ENCODE data around the gene WDR13.

GRCh38 chrX:48645669-48646068 lies 48.4 kb downstream of the WDR13 start:
- TF ChIP-seq CREB1 (IDR thresholded peaks at IDR 0.05; ENCODE audit: low read depth): no peak
- TF ChIP-seq REST (IDR thresholded peaks at IDR 0.05; ENCODE audit: low read depth): no peak
- no peak for TF ChIP-seq YY1 (IDR thresholded peaks at IDR 0.05; ENCODE audit: low read depth)
- TF ChIP-seq EP300 (IDR thresholded peaks at IDR 0.05; ENCODE audit: borderline replicate concordance): no peak
- TF ChIP-seq TCF12 (IDR thresholded peaks at IDR 0.05; ENCODE audit: low read depth): no peak
- TF ChIP-seq TAF1 (IDR thresholded peaks at IDR 0.05; ENCODE audit: low read depth): no peak
- no peak for TF ChIP-seq CEBPB (IDR thresholded peaks at IDR 0.05)
- TF ChIP-seq MAX (IDR thresholded peaks at IDR 0.05): no peak
- TF ChIP-seq FOXM1 (IDR thresholded peaks at IDR 0.05; ENCODE audit: borderline replicate concordance, low read depth): no peak
- TF ChIP-seq ZBTB7A (IDR thresholded peaks at IDR 0.05; ENCODE audit: low read depth): no peak
- no peak for TF ChIP-seq TEAD4 (IDR thresholded peaks at IDR 0.05)
- TF ChIP-seq USF1 (IDR thresholded peaks at IDR 0.05): no peak
- TF ChIP-seq EGR1 (IDR thresholded peaks at IDR 0.05): no peak
- no peak for TF ChIP-seq RAD21 (IDR thresholded peaks at IDR 0.05; ENCODE audit: low read depth)

All from Ishikawa (cell line).